Measurements from ENCODE around the gene BNC2. TPM values are rescaled to one million over a fixed set of nuclear protein-coding genes. Genes with fewer than 3 reads are reported as not detected.

BNC2 gene
- total and polyA plus RNA-seq, 2 of the 4 experiments (the other 2 are of a cell fraction), result 15.5 to 45.2 TPM

- H2BK20ac ChIP-seq (ENCODE audit: low read depth, low read length), result no peak overlapping the region
- in situ Hi-C loops (cut with MboI; ENCODE audit: low sequenced_read_pairs), result loop anchor here (25.0 kb wide), 1 partner anchor 978 kb away; no protein-coding TSS in a partner anchor
- H3K9me1 ChIP-seq (ENCODE audit: insufficient read depth, low read length), result no peaks in the 10 kb centered on the region; the same call in 1 of the 2 replicates
- CTCF ChIA-PET, result no interaction called here
- no peaks in the 10 kb centered on the region for H4K20me1 ChIP-seq (ENCODE audit: insufficient read depth, low read length)
- no peak overlapping the region for H2BK120ac ChIP-seq (ENCODE audit: low read depth, low read length)
- no peaks in the 10 kb centered on the region for H3K9me3 ChIP-seq (ENCODE audit: control insufficient read depth, insufficient read depth, low read length)
- peaks cover 17 to 25% of the 10 kb centered on the region in 2 experiments; a peak in 3 of 4 replicates for H3K79me1 ChIP-seq (ENCODE audit: low read depth in 1 of 2, low read length in 2 of 2)
- H2AFZ ChIP-seq (replicated peaks; ENCODE audit: low read length, poor library complexity), result no peak overlapping the region
- ATAC-seq (ENCODE audit: low read depth) (peak; percentile 61), DNase-seq (peak; percentile 13)
- no peak overlapping the region for H3K18ac ChIP-seq (ENCODE audit: low read depth, low read length)
- no peak overlapping the region for H2AK9ac ChIP-seq (replicated peaks; ENCODE audit: low read depth, low read length, poor library complexity)
- no peak overlapping the region for H2BK15ac ChIP-seq (ENCODE audit: low read depth, low read length)
- no peak overlapping the region for H3K4ac ChIP-seq (ENCODE audit: low read depth, low read length)
- no peak overlapping the region for H4K8ac ChIP-seq (ENCODE audit: low read depth in 2 of 2, low read length in 2 of 2)
- no peak overlapping the region for H3K56ac ChIP-seq (ENCODE audit: extremely low read depth, insufficient read depth, low read length)
- TF ChIP-seq MAFK (IDR thresholded peaks at IDR 0.05; ENCODE audit: low read depth, low read length) (no peak), RAD21 (IDR thresholded peaks at IDR 0.05; ENCODE audit: low read length) (no peak), CTCF (conservative IDR thresholded peaks at IDR 0.05; ENCODE audit: low read depth, low read length) (no peak), BHLHE40 (IDR thresholded peaks at IDR 0.05; ENCODE audit: low read depth, low read length) (no peak), ELK1 (IDR thresholded peaks at IDR 0.05; ENCODE audit: borderline replicate concordance, low read depth, low read length) (no peak), CHD1 (IDR thresholded peaks at IDR 0.05; ENCODE audit: low read depth, low read length) (no peak), CEBPB (IDR thresholded peaks at IDR 0.05; ENCODE audit: low read depth, low read length) (no peak), FOS (IDR thresholded peaks at IDR 0.05; ENCODE audit: low read depth, low read length) (no peak), RFX5 (IDR thresholded peaks at IDR 0.05; ENCODE audit: low read depth, low read length) (no peak), MXI1 (IDR thresholded peaks at IDR 0.05; ENCODE audit: borderline replicate concordance, low read depth, low read length) (no peak), POLR2A (IDR thresholded peaks at IDR 0.05; ENCODE audit: low read depth, low read length) (no peak), SMC3 (IDR thresholded peaks at IDR 0.05; ENCODE audit: low read depth, low read length) (no peak), MAZ (IDR thresholded peaks at IDR 0.05; ENCODE audit: borderline replicate concordance, low read depth, low read length) (no peak), USF2 (IDR thresholded peaks at IDR 0.05; ENCODE audit: low read depth, low read length) (no peak), RCOR1 (IDR thresholded peaks at IDR 0.05; ENCODE audit: insufficient replicate concordance, low read length) (no peak), NFE2L2 (IDR thresholded peaks at IDR 0.05; ENCODE audit: low read depth, low read length) (no peak)
- no peak overlapping the region; the same call in 1 of the 2 replicates for H3K4me2 ChIP-seq (ENCODE audit: low read depth, low read length)
- POLR2A ChIA-PET (ENCODE audit: unreplicated experiment), result no interaction called here
- no peak overlapping the region for H3K14ac ChIP-seq (replicated peaks; ENCODE audit: low read depth, low read length)
- no peak overlapping the region for H4K91ac ChIP-seq (ENCODE audit: insufficient read depth, low read depth, low read length)
- H2AK5ac ChIP-seq (ENCODE audit: low read depth, low read length), result no peak overlapping the region
- intact Hi-C loops (cut with micrococcal nuclease), result no loop called here
- no peak overlapping the region for H3K9ac ChIP-seq (ENCODE audit: low read depth, low read length)
- H2BK5ac ChIP-seq (ENCODE audit: low read depth, low read length, poor library complexity, severe bottlenecking), result no peak overlapping the region
- no peak overlapping the region for H3K27ac ChIP-seq (ENCODE audit: insufficient read depth, low read length)
- no peaks in the 10 kb centered on the region for H3K27me3 ChIP-seq (ENCODE audit: control insufficient read depth, insufficient read depth, low read length)
- WGBS, 2 experiments (ENCODE audit: extremely low coverage in 2 of 2, insufficient read length in 1 of 2), result no CpG with 5 or more reads among the region's 5 CpGs
- H3K4me1 ChIP-seq (ENCODE audit: control insufficient read depth, insufficient read depth, low read length), result peaks cover 8% of the 10 kb centered on the region
- H3K4me3 ChIP-seq (ENCODE audit: insufficient read depth, low read depth, low read length), result no peak overlapping the region
- dilution Hi-C loops (cut with HindIII; ENCODE audit: low sequenced_read_pairs, unreplicated experiment), result no loop called here
- H3K36me3 ChIP-seq (ENCODE audit: control insufficient read depth, insufficient read depth, low read length), result no peaks in the 10 kb centered on the region
- no peak overlapping the region for H3K23ac ChIP-seq (ENCODE audit: low read depth, low read length)
- BruUV-seq (replicated peaks), result no TSS peak
- no peak overlapping the region for H4K5ac ChIP-seq (ENCODE audit: low read depth, low read length)
These were observed 386.3 kb downstream of the BNC2 start for GRCh38 chr9:16484180-16484579.
